ENCODE data around the gene VEPH1. TPM values are rescaled to one million over a fixed set of nuclear protein-coding genes. Genes with fewer than 3 reads are reported as not detected.

VEPH1 gene
- total and polyA plus RNA-seq, 9 of the 15 experiments (the other 6 are each of a cell fraction or from before 2014, with no cell fraction given), result 4.5 to 15.6 (median 5.8) TPM

DNA sequence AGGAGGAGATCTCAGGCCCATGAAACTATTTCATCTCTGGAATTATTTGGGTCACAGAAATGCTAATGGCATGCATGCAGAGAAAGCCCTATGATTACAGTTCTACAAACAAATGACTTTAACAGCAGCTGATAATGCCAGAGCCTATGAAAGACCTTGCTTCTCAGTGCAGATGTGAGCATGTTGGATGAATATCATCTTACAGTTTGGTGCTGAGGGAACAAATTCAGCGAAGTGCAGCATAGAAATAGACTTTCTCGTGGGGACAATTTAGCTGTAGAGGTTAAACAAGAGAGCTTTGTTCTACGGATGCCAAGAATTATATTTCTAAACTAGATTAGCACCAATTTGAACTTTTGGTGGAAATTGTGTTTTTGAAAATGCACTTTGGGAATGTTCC is 38.9 kb downstream of the VEPH1 start:
- no peak overlapping the region for H3K4me2 ChIP-seq (ENCODE audit: insufficient read depth, low read length)
- WGBS (ENCODE audit: insufficient coverage, low coverage, missing lambda C conversion rate), result 10% methylated on average over 3 of the region's 3 CpGs
- no peak for ATAC-seq
- no peak for FAIRE-seq
- BruUV-seq (replicated peaks), result no TSS peak
- CTCF ChIA-PET (ENCODE audit: low intra/inter-chr PET ratio), result no interaction called here
- POLR2A ChIA-PET, result no interaction called here
- in situ Hi-C loops (cut with MboI) (no loop called here), intact Hi-C loops (cut with micrococcal nuclease) (no loop called here)
- no peak overlapping the region for H2AFZ ChIP-seq (ENCODE audit: low read depth, low read length)
- H3K27ac ChIP-seq (ENCODE audit: extremely low read depth, low read depth, low read length), result no peak overlapping the region
- no peaks in the 10 kb centered on the region for H3K9me3 ChIP-seq (replicated peaks; ENCODE audit: control insufficient read depth, insufficient read depth, low read depth, low read length)
- no peaks in the 10 kb centered on the region for H3K9me1 ChIP-seq (ENCODE audit: control insufficient read depth, insufficient read depth, low read length)
- no peaks in the 10 kb centered on the region for H4K20me1 ChIP-seq (replicated peaks; ENCODE audit: control insufficient read depth, insufficient read depth, low read length)
- H3K9ac ChIP-seq (ENCODE audit: insufficient read depth in 1 of 2, low read depth in 2 of 2, low read length in 2 of 2), result no peak overlapping the region
- no peaks in the 10 kb centered on the region for H3K4me1 ChIP-seq (replicated peaks in 1 of 2; ENCODE audit: control insufficient read depth in 2 of 2, insufficient read depth in 2 of 2, low read length in 2 of 2)
- no peaks in the 10 kb centered on the region for H3K36me3 ChIP-seq (ENCODE audit: control insufficient read depth, insufficient read depth, low read length)
- DNase-seq (ENCODE audit: extremely low read depth in 1 of 4, low spot score in 3 of 4), result no peak
- no peaks in the 10 kb centered on the region for H3K27me3 ChIP-seq (ENCODE audit: control insufficient read depth in 2 of 2, insufficient read depth in 2 of 2, low read length in 2 of 2)
- no peaks in the 10 kb centered on the region for H3K79me2 ChIP-seq (ENCODE audit: control insufficient read depth, insufficient read depth, low read length)
- H3K4me3 ChIP-seq, result no peak overlapping the region
- TF ChIP-seq NCOA1 (IDR thresholded peaks at IDR 0.05; ENCODE audit: low read depth) (no peak), CHD4 (IDR thresholded peaks at IDR 0.05; ENCODE audit: insufficient read depth, insufficient replicate concordance, low read depth, low read length, poor library complexity, severe bottlenecking) (no peak)

DNA sequence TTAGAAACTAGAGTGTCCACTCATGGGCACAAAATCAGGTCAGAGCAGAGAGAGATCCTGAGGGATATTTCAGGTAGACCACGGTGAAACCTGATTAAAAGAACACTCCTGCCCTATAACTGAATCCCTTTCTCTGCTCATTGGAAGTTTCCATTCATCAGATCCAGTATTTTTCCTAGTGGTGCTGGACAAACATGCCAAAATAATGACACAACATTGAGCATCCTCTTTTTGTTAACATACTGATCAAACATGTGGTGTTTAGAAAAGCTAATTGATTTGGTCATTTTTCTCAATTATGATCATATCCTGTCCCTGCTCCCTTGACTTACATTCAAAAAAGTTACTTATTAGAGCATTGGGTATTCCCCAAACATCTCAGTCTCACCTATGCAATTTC is 39.4 kb downstream of the VEPH1 start:
- Histone ChIP-seq H3K4me1 (replicated peaks in 1 of 2; ENCODE audit: control insufficient read depth in 2 of 2, insufficient read depth in 2 of 2, low read length in 2 of 2) (no peaks in the 10 kb centered on the region), H3K9me1 (ENCODE audit: control insufficient read depth, insufficient read depth, low read length) (no peaks in the 10 kb centered on the region), H3K27me3 (ENCODE audit: control insufficient read depth in 2 of 2, insufficient read depth in 2 of 2, low read length in 2 of 2) (no peaks in the 10 kb centered on the region), H4K20me1 (replicated peaks; ENCODE audit: control insufficient read depth, insufficient read depth, low read length) (no peaks in the 10 kb centered on the region), H3K9ac (ENCODE audit: insufficient read depth in 1 of 2, low read depth in 2 of 2, low read length in 2 of 2) (no peak overlapping the region), H3K79me2 (ENCODE audit: control insufficient read depth, insufficient read depth, low read length) (no peaks in the 10 kb centered on the region), H3K36me3 (ENCODE audit: control insufficient read depth, insufficient read depth, low read length) (no peaks in the 10 kb centered on the region), H3K4me3 (no peak overlapping the region), H3K9me3 (replicated peaks; ENCODE audit: control insufficient read depth, insufficient read depth, low read depth, low read length) (no peaks in the 10 kb centered on the region), H3K27ac (ENCODE audit: extremely low read depth, low read depth, low read length) (no peak overlapping the region), H3K4me2 (ENCODE audit: insufficient read depth, low read length) (no peak overlapping the region), H2AFZ (ENCODE audit: low read depth, low read length) (no peak overlapping the region)
- 7% methylated on average over 1 of the region's 1 CpG for WGBS (ENCODE audit: insufficient coverage, low coverage, missing lambda C conversion rate)
- FAIRE-seq, result no peak
- no TSS peak for BruUV-seq (replicated peaks)
- in situ Hi-C loops (cut with MboI) (no loop called here), intact Hi-C loops (cut with micrococcal nuclease) (no loop called here)
- no peak for DNase-seq (ENCODE audit: extremely low read depth in 1 of 4, low spot score in 3 of 4)
- ATAC-seq, result no peak
- CTCF ChIA-PET (ENCODE audit: low intra/inter-chr PET ratio), result no interaction called here
- POLR2A ChIA-PET, result no interaction called here
- TF ChIP-seq MEF2D (tag; conservative IDR thresholded peaks at IDR 0.05; ENCODE audit: low read depth) (no peak), ZNF143 (CRISPR knock-in tag; IDR thresholded peaks at IDR 0.05) (no peak), GTF2E2 (tag; IDR thresholded peaks at IDR 0.05) (no peak), DACH1 (IDR thresholded peaks at IDR 0.05; ENCODE audit: partially characterized antibody) (no peak), L3MBTL2 (IDR thresholded peaks at IDR 0.05) (no peak), JUN (IDR thresholded peaks at IDR 0.05; ENCODE audit: borderline replicate concordance, low read depth, low read length) (no peak), JUN (CRISPR knock-in tag; IDR thresholded peaks at IDR 0.05; ENCODE audit: borderline replicate concordance) (no peak)
- TF ChIP-seq, protein P1, sequence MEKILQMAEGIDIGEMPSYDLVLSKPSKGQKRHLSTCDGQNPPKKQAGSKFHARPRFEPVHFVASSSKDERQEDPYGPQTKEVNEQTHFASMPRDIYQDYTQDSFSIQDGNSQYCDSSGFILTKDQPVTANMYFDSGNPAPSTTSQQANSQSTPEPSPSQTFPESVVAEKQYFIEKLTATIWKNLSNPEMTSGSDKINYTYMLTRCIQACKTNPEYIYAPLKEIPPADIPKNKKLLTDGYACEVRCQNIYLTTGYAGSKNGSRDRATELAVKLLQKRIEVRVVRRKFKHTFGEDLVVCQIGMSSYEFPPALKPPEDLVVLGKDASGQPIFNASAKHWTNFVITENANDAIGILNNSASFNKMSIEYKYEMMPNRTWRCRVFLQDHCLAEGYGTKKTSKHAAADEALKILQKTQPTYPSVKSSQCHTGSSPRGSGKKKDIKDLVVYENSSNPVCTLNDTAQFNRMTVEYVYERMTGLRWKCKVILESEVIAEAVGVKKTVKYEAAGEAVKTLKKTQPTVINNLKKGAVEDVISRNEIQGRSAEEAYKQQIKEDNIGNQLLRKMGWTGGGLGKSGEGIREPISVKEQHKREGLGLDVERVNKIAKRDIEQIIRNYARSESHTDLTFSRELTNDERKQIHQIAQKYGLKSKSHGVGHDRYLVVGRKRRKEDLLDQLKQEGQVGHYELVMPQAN (IDR thresholded peaks at IDR 0.05; ENCODE audit: borderline replicate concordance), result no peak
- TF ChIP-seq, protein P2, sequence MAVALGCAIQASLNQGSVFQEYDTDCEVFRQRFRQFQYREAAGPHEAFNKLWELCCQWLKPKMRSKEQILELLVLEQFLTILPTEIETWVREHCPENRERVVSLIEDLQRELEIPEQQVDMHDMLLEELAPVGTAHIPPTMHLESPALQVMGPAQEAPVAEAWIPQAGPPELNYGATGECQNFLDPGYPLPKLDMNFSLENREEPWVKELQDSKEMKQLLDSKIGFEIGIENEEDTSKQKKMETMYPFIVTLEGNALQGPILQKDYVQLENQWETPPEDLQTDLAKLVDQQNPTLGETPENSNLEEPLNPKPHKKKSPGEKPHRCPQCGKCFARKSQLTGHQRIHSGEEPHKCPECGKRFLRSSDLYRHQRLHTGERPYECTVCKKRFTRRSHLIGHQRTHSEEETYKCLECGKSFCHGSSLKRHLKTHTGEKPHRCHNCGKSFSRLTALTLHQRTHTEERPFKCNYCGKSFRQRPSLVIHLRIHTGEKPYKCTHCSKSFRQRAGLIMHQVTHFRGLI (CRISPR knock-in tag; IDR thresholded peaks at IDR 0.05), result no peak
- TF ChIP-seq, protein P3, sequence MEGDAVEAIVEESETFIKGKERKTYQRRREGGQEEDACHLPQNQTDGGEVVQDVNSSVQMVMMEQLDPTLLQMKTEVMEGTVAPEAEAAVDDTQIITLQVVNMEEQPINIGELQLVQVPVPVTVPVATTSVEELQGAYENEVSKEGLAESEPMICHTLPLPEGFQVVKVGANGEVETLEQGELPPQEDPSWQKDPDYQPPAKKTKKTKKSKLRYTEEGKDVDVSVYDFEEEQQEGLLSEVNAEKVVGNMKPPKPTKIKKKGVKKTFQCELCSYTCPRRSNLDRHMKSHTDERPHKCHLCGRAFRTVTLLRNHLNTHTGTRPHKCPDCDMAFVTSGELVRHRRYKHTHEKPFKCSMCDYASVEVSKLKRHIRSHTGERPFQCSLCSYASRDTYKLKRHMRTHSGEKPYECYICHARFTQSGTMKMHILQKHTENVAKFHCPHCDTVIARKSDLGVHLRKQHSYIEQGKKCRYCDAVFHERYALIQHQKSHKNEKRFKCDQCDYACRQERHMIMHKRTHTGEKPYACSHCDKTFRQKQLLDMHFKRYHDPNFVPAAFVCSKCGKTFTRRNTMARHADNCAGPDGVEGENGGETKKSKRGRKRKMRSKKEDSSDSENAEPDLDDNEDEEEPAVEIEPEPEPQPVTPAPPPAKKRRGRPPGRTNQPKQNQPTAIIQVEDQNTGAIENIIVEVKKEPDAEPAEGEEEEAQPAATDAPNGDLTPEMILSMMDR (IDR thresholded peaks at IDR 0.05 in 2 of 3, conservative IDR thresholded peaks at IDR 0.05 in 1 of 3; ENCODE audit: insufficient read depth in 2 of 3, low read depth in 1 of 3, low read length in 3 of 3), result no peak
